HL-60 (cell line): ENCODE measurements around the gene NUTF2.

Experiments
- DNase-seq, 2 experiments: peaks; one replicate each; pipeline ENCODE4 v3.0.0-alpha.2; 2010 to 2020; ENCODE audit warnings: low read depth in 1 of 2, low spot score in 1 of 2
- H3K27ac ChIP-seq: fragments of 250-450 bp; sonication (Bioruptor Pico); replicated peaks from 2 replicates; pipeline ENCODE4 v1.5.1; 2020; ENCODE audit warnings: mild to moderate bottlenecking, moderate library complexity
- H3K27me3 ChIP-seq: fragments of 250-450 bp; sonication (Bioruptor Pico); 2 replicates; pipeline ENCODE4 v1.5.1; 2021; ENCODE audit warnings: mild to moderate bottlenecking, moderate library complexity; ENCODE audit not compliant: insufficient read depth, poor library complexity, severe bottlenecking
- H3K4me3 ChIP-seq: replicated peaks from 2 replicates; pipeline ENCODE4 v1.5.1; 2011; ENCODE audit warnings: mild to moderate bottlenecking, control low read depth, low read length; ENCODE audit not compliant: insufficient read depth
- GABPA ChIP-seq: IDR thresholded peaks from 2 replicates; pipeline ENCODE4 v1.6.1; 2012; ENCODE audit warnings: low read depth
- POLR2AphosphoS5 ChIP-seq: IDR thresholded peaks from 2 replicates; pipeline ENCODE4 v1.6.1; 2012; ENCODE audit warnings: low read depth
- SPI1 ChIP-seq: IDR thresholded peaks from 2 replicates; pipeline ENCODE4 v1.6.1; 2012; ENCODE audit warnings: low read depth, mild to moderate bottlenecking, borderline replicate concordance
- TF ChIP-seq, protein P1 (sequence below): IDR thresholded peaks from 2 replicates; pipeline ENCODE4 v1.6.1; 2012; ENCODE audit warnings: low read depth; ENCODE audit not compliant: insufficient replicate concordance
- TF ChIP-seq, protein P2 (sequence below): IDR thresholded peaks from one replicate; pipeline ENCODE4 v1.5.1; 2011; ENCODE audit warnings: low read length, control low read depth, inconsistent platforms; ENCODE audit not compliant: insufficient read depth

NUTF2 gene

DNA sequence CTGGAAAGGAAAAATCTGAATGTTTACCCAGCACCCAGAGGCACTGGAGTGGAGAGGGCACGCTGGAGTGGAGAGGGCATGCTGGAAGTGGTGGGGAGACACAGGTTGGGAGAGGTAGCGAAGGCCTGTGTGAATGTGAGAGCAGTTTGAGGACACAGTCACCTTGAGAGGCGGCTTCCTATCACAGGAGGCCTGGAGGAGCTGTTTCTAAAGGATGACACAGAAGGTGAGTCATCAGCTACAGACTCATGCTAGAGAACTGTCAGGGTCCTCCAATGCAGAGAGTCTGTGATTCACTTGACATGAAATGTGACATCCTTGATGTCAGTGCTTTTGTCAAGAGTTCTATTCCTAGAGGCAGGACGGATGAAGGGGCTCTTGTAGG, 71.1 kb downstream of the NUTF2 start:
- no peak overlapping the region for H3K27ac ChIP-seq

DNA sequence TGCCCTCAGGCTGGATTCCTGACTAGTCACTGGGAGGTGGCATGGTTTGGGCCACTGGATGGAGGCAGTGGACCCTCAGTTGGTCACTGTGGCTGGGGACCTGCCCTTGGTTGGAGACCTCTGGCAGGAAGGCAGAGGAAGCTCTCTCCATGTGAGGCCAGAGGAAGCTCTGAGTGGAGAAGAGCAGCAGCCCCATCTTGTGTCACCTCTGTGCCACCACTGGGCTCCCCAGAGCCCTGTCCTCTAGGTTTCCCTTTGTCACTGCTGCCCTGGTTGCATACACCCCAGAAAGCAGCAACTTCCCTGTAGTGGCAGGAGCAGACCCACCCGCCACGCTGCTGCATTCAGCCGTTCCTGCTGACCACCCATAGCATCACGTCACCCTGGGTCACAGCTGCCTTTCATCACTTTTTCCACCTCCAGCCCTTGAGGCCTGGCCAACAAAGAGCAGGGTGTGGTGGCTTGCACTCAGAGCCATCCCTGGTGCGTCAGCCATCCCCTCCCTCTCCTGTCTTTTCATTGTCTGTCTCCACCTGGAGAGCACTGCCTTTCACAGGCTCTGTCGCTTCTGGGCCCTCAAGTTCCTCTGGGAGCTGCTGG, 73.0 kb downstream of the NUTF2 start:
- no peaks in the 10 kb centered on the region for H3K27me3 ChIP-seq
- no peak overlapping the region for H3K27ac ChIP-seq
- TF ChIP-seq, protein P1, sequence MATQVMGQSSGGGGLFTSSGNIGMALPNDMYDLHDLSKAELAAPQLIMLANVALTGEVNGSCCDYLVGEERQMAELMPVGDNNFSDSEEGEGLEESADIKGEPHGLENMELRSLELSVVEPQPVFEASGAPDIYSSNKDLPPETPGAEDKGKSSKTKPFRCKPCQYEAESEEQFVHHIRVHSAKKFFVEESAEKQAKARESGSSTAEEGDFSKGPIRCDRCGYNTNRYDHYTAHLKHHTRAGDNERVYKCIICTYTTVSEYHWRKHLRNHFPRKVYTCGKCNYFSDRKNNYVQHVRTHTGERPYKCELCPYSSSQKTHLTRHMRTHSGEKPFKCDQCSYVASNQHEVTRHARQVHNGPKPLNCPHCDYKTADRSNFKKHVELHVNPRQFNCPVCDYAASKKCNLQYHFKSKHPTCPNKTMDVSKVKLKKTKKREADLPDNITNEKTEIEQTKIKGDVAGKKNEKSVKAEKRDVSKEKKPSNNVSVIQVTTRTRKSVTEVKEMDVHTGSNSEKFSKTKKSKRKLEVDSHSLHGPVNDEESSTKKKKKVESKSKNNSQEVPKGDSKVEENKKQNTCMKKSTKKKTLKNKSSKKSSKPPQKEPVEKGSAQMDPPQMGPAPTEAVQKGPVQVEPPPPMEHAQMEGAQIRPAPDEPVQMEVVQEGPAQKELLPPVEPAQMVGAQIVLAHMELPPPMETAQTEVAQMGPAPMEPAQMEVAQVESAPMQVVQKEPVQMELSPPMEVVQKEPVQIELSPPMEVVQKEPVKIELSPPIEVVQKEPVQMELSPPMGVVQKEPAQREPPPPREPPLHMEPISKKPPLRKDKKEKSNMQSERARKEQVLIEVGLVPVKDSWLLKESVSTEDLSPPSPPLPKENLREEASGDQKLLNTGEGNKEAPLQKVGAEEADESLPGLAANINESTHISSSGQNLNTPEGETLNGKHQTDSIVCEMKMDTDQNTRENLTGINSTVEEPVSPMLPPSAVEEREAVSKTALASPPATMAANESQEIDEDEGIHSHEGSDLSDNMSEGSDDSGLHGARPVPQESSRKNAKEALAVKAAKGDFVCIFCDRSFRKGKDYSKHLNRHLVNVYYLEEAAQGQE, result no peak
- TF ChIP-seq POLR2AphosphoS5 (no peak), GABPA (no peak), SPI1 (no peak)
- TF ChIP-seq, protein P2, sequence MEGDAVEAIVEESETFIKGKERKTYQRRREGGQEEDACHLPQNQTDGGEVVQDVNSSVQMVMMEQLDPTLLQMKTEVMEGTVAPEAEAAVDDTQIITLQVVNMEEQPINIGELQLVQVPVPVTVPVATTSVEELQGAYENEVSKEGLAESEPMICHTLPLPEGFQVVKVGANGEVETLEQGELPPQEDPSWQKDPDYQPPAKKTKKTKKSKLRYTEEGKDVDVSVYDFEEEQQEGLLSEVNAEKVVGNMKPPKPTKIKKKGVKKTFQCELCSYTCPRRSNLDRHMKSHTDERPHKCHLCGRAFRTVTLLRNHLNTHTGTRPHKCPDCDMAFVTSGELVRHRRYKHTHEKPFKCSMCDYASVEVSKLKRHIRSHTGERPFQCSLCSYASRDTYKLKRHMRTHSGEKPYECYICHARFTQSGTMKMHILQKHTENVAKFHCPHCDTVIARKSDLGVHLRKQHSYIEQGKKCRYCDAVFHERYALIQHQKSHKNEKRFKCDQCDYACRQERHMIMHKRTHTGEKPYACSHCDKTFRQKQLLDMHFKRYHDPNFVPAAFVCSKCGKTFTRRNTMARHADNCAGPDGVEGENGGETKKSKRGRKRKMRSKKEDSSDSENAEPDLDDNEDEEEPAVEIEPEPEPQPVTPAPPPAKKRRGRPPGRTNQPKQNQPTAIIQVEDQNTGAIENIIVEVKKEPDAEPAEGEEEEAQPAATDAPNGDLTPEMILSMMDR, result no peak
- no peak overlapping the region for H3K4me3 ChIP-seq
- peak in 1 of 2 experiments; percentile 32 for DNase-seq

More for the DNA sequence above, 71.1 kb downstream of the NUTF2 start:
- Histone ChIP-seq H3K27me3 (no peaks in the 10 kb centered on the region), H3K4me3 (no peak overlapping the region)
- TF ChIP-seq, protein P1, result no peak
- TF ChIP-seq SPI1 (no peak), GABPA (no peak), POLR2AphosphoS5 (no peak)
- TF ChIP-seq, protein P2, result no peak
- no peak for DNase-seq
